Endothelial cell of umbilical vein (primary cell): ENCODE results near the gene PAX2.

ENCODE experiments used
- CTCF ChIP-seq, 2 donors: IDR thresholded peaks; 1 replicate in 1 of 2; 2 replicates in 1 of 2; pipeline ENCODE4 v1.5.1; 2011; ENCODE audit warnings: low read length in 2 of 2, mild to moderate bottlenecking in 2 of 2, moderate library complexity in 2 of 2, control low read depth in 1 of 2, inconsistent platforms in 1 of 2, low read depth in 1 of 2; ENCODE audit not compliant: insufficient read depth in 1 of 2; ENCODE audit errors: extremely low read depth in 1 of 2
- EZH2 ChIP-seq: IDR thresholded peaks from 2 replicates; pipeline ENCODE4 v1.6.1; 2012; ENCODE audit warnings: borderline replicate concordance, low read depth, mild to moderate bottlenecking, moderate library complexity, low read length, inconsistent platforms; ENCODE audit not compliant: severe bottlenecking
- FOS ChIP-seq: IDR thresholded peaks from 2 replicates; pipeline ENCODE4 v1.6.1; 2011; ENCODE audit warnings: mild to moderate bottlenecking, low read length, moderate library complexity, borderline replicate concordance; ENCODE audit not compliant: insufficient read depth
- GATA2 ChIP-seq: IDR thresholded peaks from 2 replicates; pipeline ENCODE4 v1.7.0; 2011; ENCODE audit warnings: low read depth, mild to moderate bottlenecking, moderate library complexity, mixed read lengths, low read length; ENCODE audit not compliant: insufficient read length, insufficient read depth
- JUN ChIP-seq: IDR thresholded peaks from 2 replicates; pipeline ENCODE4 v1.6.1; 2011; ENCODE audit warnings: borderline replicate concordance, low read depth; ENCODE audit not compliant: insufficient read length, insufficient read depth
- MAX ChIP-seq: IDR thresholded peaks from 2 replicates; pipeline ENCODE4 v1.6.1; 2011; ENCODE audit not compliant: insufficient read depth, insufficient read length
- MYC ChIP-seq: IDR thresholded peaks from one replicate; pipeline ENCODE4 v1.6.1; 2011; ENCODE audit warnings: mild to moderate bottlenecking, low read depth, low read length
- POLR2A ChIP-seq: IDR thresholded peaks from 2 replicates; pipeline ENCODE4 v1.6.1; 2012; ENCODE audit warnings: low read depth, mild to moderate bottlenecking, control low read depth, low read length
- POLR2AphosphoS5 ChIP-seq: IDR thresholded peaks from 2 replicates; pipeline ENCODE4 v1.6.1; 2012; ENCODE audit warnings: low read depth, mild to moderate bottlenecking, control low read depth, low read length, moderate library complexity; ENCODE audit not compliant: insufficient read depth

- TF ChIP-seq JUN (no peak), POLR2A (no peak), POLR2AphosphoS5 (no peak), CTCF (IDR thresholded peaks at IDR 0.05; ENCODE audit: extremely low read depth in 1 of 2, insufficient read depth in 1 of 2, low read depth in 1 of 2, low read length in 2 of 2) (no peak), EZH2 (no peak), MAX (no peak), MYC (no peak), FOS (no peak), GATA2 (no peak)
These were observed 15.3 kb downstream of the PAX2 start for GRCh38 chr10:100760726-100761125.
